Hepatocyte (in vitro differentiated cells): Measurements from ENCODE around the gene ERFE. TPM values are rescaled to one million over a fixed set of nuclear protein-coding genes. Genes with fewer than 3 reads are reported as not detected.

Experiments used
- DNase-seq: peaks from one replicate; pipeline ENCODE4 v3.0.0-alpha.2; 2016; ENCODE audit warnings: low spot score
- H2AFZ ChIP-seq: fragments of 200-600 bp; sonication (generic); 2 replicates; pipeline ENCODE4 v1.6.0; 2016; ENCODE audit warnings: antibody characterized with exemption, mild to moderate bottlenecking
- H3K27ac ChIP-seq: fragments of 200-600 bp; sonication (generic); 2 replicates; pipeline ENCODE4 v1.5.1; 2016; ENCODE audit warnings: mild to moderate bottlenecking
- H3K27me3 ChIP-seq: fragments of 200-600 bp; sonication (generic); 2 replicates; pipeline ENCODE4 v1.6.1; 2016
- H3K36me3 ChIP-seq: fragments of 200-600 bp; sonication (generic); replicated peaks from 2 replicates; pipeline ENCODE4 v1.5.1; 2016; ENCODE audit warnings: low read depth; ENCODE audit not compliant: insufficient read depth
- H3K4me1 ChIP-seq: fragments of 200-600 bp; sonication (generic); 2 replicates; pipeline ENCODE4 v1.5.1; 2016; ENCODE audit warnings: mild to moderate bottlenecking, moderate library complexity; ENCODE audit not compliant: insufficient read depth
- H3K4me2 ChIP-seq: fragments of 200-600 bp; sonication (generic); 2 replicates; pipeline ENCODE4 v1.6.0; 2016
- H3K4me3 ChIP-seq: fragments of 200-600 bp; sonication (generic); 2 replicates; pipeline ENCODE4 v1.5.1; 2016; ENCODE audit warnings: mild to moderate bottlenecking
- H3K79me2 ChIP-seq: fragments of 200-600 bp; sonication (generic); 2 replicates; pipeline ENCODE4 v1.6.0; 2017; ENCODE audit warnings: mild to moderate bottlenecking
- H3K9me2 ChIP-seq: fragments of 200-600 bp; sonication (generic); replicated peaks from 2 replicates; pipeline ENCODE4 v1.6.0; 2017; ENCODE audit warnings: mild to moderate bottlenecking; ENCODE audit not compliant: insufficient read depth
- H3K9me3 ChIP-seq: fragments of 200-600 bp; sonication (generic); 2 replicates; pipeline ENCODE4 v1.5.1; 2016; ENCODE audit warnings: low read depth, mild to moderate bottlenecking
- H4K20me1 ChIP-seq: fragments of 200-600 bp; sonication (generic); 2 replicates; pipeline ENCODE4 v1.6.0; 2016; ENCODE audit warnings: mild to moderate bottlenecking; ENCODE audit not compliant: insufficient read depth, poor library complexity, severe bottlenecking
- CTCF ChIP-seq: fragments of 200-600 bp; sonication (generic); IDR thresholded peaks from 2 replicates; pipeline ENCODE4 v1.5.1; 2016; ENCODE audit warnings: antibody characterized with exemption, mild to moderate bottlenecking; ENCODE audit not compliant: poor library complexity
- EZH2 ChIP-seq: fragments of 200-600 bp; sonication (generic); IDR thresholded peaks from 2 replicates; pipeline ENCODE4 v1.6.1; 2016; ENCODE audit warnings: antibody characterized with exemption, mild to moderate bottlenecking, borderline replicate concordance
- EZH2phosphoT487 ChIP-seq: fragments of 200-600 bp; sonication (generic); IDR thresholded peaks from one replicate; pipeline ENCODE4 v1.6.1; 2018; ENCODE audit warnings: antibody characterized with exemption, mild to moderate bottlenecking, low read depth, moderate library complexity; ENCODE audit not compliant: unreplicated experiment, severe bottlenecking
- WGBS: methylation state at CpG from one replicate; pipeline ENCODE4 v1.1.6; 2016; ENCODE audit warnings: low lambda C conversion rate; ENCODE audit errors: missing lambda C conversion rate; 5-methylcytosine and 5-hydroxymethylcytosine counted together
- polyA plus RNA-seq: library from polyadenylated mRNA; unstranded; fragments of >200 nt; fragmentation: Nextera tagmentation; extraction: Ambion mirVana; gene quantifications from 2 replicates; pipeline ENCODE4 v1.2.1, GENCODE V29; 2016
- total RNA-seq: library from RNA; depleted of rRNA; stranded (reverse); fragments of >200 nt; gene quantifications from 2 replicates; pipeline ENCODE4 v1.2.3, GENCODE V29; 2014

ERFE gene
- total and polyA plus RNA-seq, 2 experiments from 2014 or later = 0.27 to 0.30 TPM

- TF ChIP-seq EZH2phosphoT487 = no peak
- no peak for TF ChIP-seq CTCF
- no peak for TF ChIP-seq EZH2
- no peak for DNase-seq
- H3K4me1 ChIP-seq = no peaks in the 10 kb centered on the region
- WGBS = 94% methylated on average over 62 of the region's 68 CpGs
- H3K27ac ChIP-seq = no peak overlapping the region
- H3K4me2 ChIP-seq = no peak overlapping the region
- H3K9me3 ChIP-seq = no peaks in the 10 kb centered on the region
- no peak overlapping the region for H3K4me3 ChIP-seq
- no peak overlapping the region for H2AFZ ChIP-seq
- H3K36me3 ChIP-seq = no peaks in the 10 kb centered on the region
- no peaks in the 10 kb centered on the region for H4K20me1 ChIP-seq
- H3K9me2 ChIP-seq = no peaks in the 10 kb centered on the region
- no peaks in the 10 kb centered on the region for H3K27me3 ChIP-seq
- no peaks in the 10 kb centered on the region for H3K79me2 ChIP-seq
These were observed 27.8 kb upstream of the ERFE start for GRCh38 chr2:238130696-238131628.

GRCh38 chr2:238131761-238132462 is 26.9 kb upstream of the ERFE start:
- 94% methylated on average over 14 of the region's 14 CpGs for WGBS

More at GRCh38 chr2:238131761-238132462, 26.9 kb upstream of the ERFE start:
- H3K27ac ChIP-seq = no peak overlapping the region
- no peak overlapping the region for H2AFZ ChIP-seq
- no peaks in the 10 kb centered on the region for H3K4me1 ChIP-seq
- no peak for TF ChIP-seq EZH2
- no peak for TF ChIP-seq EZH2phosphoT487
- no peak for TF ChIP-seq CTCF
- no peaks in the 10 kb centered on the region for H3K27me3 ChIP-seq
- H3K4me2 ChIP-seq = no peak overlapping the region
- H4K20me1 ChIP-seq = no peaks in the 10 kb centered on the region
- DNase-seq = no peak
- no peaks in the 10 kb centered on the region for H3K36me3 ChIP-seq
- H3K4me3 ChIP-seq = no peak overlapping the region
- H3K9me2 ChIP-seq = no peaks in the 10 kb centered on the region
- H3K79me2 ChIP-seq = no peaks in the 10 kb centered on the region
- no peaks in the 10 kb centered on the region for H3K9me3 ChIP-seq
